PFSK-1 (cell line): ENCODE measurements around the gene MTFMT.

Experiments
- POLR2AphosphoS5 ChIP-seq: IDR thresholded peaks from 2 replicates; pipeline ENCODE4 v1.6.1; 2012; ENCODE audit warnings: low read depth, mild to moderate bottlenecking, control low read depth, low read length, moderate library complexity
- TAF1 ChIP-seq: IDR thresholded peaks from 2 replicates; pipeline ENCODE4 v1.6.1; 2012; ENCODE audit warnings: low read length, control low read depth, borderline replicate concordance; ENCODE audit not compliant: insufficient read depth
- TF ChIP-seq, protein P1 (sequence below), 2 experiments: IDR thresholded peaks; 2 replicates each; pipeline versions ENCODE4 v1.6.1 to v1.8.0; 2011 to 2012; ENCODE audit warnings: low read depth in 2 of 2, low read length in 2 of 2, control low read depth in 1 of 2, inconsistent platforms in 1 of 2, mild to moderate bottlenecking in 1 of 2, moderate library complexity in 1 of 2; ENCODE audit not compliant: insufficient read depth in 1 of 2

DNA sequence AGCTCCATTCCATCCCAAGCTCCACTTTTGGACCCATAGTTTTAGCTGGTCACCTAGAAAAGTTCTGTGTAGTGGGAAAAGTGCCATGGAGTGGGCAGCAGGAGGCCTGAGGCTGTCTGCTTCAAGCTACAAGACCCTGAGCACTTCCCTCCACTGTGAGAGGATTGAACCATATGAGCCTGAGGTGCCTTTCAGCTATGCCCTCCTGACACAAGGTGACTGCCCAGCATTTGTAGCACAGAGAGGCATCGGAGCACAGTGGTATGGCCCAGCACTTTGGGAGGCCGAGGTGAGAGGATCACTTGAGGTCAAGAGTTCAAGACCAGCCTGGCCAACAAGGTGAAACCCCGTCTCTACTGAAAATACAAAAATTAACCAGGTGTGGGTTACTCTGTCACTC, 43.2 kb upstream of the MTFMT start:
- no peak for TF ChIP-seq TAF1
- no peak for TF ChIP-seq POLR2AphosphoS5
- TF ChIP-seq, protein P1, sequence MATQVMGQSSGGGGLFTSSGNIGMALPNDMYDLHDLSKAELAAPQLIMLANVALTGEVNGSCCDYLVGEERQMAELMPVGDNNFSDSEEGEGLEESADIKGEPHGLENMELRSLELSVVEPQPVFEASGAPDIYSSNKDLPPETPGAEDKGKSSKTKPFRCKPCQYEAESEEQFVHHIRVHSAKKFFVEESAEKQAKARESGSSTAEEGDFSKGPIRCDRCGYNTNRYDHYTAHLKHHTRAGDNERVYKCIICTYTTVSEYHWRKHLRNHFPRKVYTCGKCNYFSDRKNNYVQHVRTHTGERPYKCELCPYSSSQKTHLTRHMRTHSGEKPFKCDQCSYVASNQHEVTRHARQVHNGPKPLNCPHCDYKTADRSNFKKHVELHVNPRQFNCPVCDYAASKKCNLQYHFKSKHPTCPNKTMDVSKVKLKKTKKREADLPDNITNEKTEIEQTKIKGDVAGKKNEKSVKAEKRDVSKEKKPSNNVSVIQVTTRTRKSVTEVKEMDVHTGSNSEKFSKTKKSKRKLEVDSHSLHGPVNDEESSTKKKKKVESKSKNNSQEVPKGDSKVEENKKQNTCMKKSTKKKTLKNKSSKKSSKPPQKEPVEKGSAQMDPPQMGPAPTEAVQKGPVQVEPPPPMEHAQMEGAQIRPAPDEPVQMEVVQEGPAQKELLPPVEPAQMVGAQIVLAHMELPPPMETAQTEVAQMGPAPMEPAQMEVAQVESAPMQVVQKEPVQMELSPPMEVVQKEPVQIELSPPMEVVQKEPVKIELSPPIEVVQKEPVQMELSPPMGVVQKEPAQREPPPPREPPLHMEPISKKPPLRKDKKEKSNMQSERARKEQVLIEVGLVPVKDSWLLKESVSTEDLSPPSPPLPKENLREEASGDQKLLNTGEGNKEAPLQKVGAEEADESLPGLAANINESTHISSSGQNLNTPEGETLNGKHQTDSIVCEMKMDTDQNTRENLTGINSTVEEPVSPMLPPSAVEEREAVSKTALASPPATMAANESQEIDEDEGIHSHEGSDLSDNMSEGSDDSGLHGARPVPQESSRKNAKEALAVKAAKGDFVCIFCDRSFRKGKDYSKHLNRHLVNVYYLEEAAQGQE (IDR thresholded peaks at IDR 0.05; ENCODE audit: insufficient read depth in 1 of 2, low read depth in 2 of 2, low read length in 2 of 2) = no peak
